GM19372 (cell line): ENCODE measurements around the gene FSTL4.

Source experiments
- ATAC-seq: cut with Tn5 transposase; IDR thresholded peaks from one replicate; pipeline ENCODE4 v1.9.1; 2021; ENCODE audit warnings: mild to moderate bottlenecking, low read depth, moderate library complexity; ENCODE audit not compliant: unreplicated experiment

Gene FSTL4

DNA sequence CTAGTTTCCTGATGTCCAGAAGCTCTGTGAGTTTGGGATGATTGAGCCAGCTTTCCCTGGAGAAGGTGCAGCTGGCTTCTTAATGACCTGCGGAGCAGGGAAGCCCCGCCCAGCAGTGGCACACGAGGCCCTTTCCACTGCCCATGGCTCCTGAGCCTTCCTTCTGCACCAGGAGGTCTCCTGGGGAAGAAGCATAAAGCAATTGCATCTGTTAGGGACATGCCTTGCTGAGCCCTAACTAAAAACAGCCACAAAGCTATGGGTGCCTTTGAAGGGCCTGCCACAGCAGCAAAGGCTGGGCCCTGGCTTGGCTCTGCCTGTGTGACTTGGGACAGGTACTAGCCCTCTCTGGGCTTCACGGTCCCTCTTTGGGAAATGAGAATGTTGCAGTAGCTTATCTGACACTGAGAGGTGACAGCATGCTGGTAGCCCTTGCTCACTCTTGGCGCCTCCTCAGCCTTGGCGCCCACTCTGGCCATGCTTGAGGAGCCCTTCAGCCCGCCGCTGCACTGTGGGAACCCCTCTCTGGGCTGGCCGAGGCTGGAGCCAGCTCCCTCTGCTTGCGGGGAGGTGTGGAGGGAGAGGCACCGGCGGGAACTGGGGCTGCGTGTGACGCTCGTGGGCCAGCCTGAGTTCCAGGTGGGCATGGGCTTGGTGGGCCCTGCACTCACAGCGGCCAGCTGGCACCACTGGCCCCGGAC, 218.4 kb downstream of the FSTL4 start:
- no peak for ATAC-seq

DNA sequence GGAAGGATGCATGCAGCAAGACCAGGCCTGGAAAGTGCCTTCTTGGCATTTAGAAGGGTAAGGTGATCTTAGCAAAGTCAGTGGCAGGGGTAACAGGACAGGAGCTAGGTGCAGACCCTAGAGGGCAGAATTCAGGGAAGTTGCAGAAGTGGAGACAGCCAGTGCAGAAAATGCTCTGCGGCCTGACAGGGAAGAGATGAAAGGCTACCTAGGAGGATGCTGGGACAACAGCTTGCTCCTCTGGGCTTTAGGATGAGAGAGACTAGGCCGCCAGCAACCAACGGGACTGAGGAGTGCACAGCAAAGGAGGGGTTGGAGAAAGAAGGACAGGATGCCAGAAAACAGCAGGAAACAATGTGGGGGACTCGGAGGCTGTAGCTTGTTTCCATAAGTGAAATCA, 219.9 kb downstream of the FSTL4 start:
- no peak for ATAC-seq

GRCh38 chr5:133391354-133392136, 220.8 kb downstream of the FSTL4 start:
- no peak for ATAC-seq

DNA sequence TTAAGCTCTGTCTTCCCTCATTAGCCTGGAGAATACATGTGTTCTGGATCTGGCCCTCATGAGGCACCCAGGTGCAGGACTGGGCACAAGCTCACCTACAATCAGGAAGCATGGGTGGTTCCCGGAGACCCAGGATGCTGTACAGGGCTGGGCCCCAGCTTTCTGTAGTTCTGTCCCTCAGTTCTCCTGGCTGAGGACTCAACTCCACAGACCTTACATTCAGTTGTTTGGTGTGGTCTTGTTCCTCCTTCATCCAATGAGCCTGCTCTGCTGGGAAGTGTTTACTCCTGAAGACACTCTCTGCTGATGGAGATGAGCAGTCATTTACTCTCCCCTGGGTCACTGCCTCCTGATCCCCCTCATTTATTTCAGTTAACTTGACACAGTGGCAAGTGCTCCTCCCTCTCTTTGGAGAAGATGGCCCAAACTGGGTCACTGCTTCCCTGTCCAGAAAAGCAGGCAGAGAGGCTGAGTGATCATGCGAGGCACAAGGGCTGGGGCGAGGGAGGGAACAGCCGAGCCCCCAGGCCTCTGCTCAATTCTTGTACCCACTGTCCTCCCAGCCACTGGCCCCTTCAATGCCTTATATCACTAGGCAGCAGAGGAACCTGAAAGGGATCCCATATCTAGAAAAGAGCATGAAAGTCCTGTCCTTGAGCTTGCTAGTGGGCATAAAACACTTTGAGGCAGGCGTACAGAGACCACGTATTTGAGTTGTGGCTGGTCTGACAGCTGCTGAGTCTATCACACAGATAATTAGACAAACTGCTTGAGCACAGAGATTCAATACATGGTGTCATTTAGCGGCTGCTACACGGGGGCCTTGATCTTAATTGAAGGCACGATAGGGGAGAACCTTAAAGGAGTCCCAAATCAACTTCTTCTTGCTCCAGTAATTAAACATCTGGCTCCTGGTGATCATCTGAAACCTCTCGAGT, 221.7 kb downstream of the FSTL4 start:
- no peak for ATAC-seq

- no peak for ATAC-seq
These were observed 223.2 kb downstream of the FSTL4 start for GRCh38 chr5:133389066-133389590.

DNA sequence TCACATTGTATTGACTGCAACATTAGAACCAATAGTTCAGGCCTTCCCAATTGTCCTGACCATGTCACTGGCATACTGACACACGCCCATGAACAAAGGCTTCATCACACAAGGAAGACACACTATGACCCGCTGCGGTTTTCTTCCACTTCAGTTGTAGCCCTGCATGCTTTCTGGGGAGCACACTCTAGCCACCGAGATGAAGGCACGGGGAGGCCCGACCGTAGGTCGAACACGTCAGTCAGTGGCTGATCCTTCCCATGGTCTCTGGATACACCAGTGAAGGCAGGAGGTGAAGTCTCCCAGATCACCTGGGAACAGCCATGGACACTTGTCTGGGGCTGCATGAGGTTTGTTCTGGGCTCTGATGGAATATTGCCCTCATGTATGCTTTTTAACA, 224.7 kb downstream of the FSTL4 start:
- no peak for ATAC-seq

- no peak for ATAC-seq
These were observed 225.2 kb downstream of the FSTL4 start for GRCh38 chr5:133387091-133387490.

DNA sequence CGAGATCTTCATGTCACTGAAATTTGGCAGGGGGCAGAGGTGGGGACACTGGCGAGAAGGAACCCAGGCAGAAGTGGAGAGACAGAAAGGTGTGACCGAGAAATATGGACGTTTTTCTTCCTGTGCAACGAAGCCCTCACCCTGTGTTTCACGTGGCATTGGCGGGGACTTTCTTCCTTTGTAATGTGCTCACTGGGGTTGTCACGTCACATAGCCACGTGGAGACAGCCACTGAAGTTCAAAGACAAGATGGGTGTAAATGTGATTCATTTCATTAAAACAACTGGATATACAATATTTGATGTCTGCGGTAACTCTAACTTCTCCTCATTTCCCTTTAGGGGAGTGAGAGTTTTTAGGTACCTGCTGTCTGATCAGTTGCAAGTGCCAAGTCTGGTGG, 225.7 kb downstream of the FSTL4 start:
- ATAC-seq, result no peak

DNA sequence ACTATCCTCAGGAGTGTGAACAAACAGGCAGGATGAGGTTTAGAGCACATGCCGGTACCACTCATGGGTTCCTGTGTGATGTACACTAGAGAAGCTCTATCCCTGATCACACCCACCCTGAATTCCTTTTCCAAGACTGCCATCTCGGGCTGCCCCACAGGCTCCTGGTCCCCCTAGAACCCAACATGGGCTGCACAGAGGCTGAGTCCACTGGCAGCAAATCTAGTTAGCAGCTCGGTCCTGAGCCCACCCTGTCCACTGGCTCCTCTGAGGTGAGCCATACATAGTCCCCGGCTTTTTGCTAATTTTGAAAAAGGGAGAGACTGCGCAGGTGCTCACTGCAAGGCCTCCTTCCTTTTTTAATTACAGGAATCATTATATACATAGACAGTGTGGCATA, 227.0 kb downstream of the FSTL4 start:
- ATAC-seq, result no peak

DNA sequence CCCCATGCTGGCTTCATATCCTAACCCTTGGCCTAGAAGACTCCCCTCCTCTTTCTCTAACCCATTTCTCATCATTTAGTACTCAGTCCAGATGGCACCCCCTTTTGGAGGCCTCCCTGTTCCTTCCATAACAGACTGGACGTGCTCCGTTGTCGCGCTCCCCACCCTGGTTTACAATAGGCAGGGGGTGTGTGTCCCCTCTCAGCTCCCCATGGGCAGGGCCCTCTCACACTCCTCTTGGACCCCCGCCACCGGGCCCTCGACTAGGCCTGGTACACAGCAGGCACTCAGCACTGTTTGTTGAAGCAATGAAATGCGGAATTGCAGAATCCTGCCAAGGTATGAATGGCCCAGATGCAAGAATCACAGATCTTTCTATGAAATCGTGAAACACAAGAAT, 227.4 kb downstream of the FSTL4 start:
- ATAC-seq, result no peak

- no peak for ATAC-seq
These were observed 228.1 kb downstream of the FSTL4 start for GRCh38 chr5:133384120-133384855.

DNA sequence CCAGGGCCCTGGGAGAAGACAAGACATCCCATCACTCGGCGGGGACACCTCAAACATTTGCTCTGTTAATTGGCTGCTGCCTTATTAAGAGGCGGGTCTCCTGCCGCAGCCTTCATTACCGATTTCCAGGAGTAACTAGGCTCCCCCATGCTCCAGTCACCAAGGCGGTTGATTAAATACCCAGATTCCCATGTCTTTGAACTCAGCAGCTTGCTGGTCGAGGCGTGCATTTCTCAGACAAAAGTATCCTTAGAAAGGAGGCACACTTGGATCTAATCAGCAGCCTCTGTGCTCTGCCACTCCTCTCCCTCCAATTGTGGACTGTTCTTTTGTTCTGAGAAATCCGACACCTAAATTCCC, 228.8 kb downstream of the FSTL4 start:
- ATAC-seq, result no peak

- ATAC-seq, result no peak
These were observed 229.4 kb downstream of the FSTL4 start for GRCh38 chr5:133382661-133383579.

DNA sequence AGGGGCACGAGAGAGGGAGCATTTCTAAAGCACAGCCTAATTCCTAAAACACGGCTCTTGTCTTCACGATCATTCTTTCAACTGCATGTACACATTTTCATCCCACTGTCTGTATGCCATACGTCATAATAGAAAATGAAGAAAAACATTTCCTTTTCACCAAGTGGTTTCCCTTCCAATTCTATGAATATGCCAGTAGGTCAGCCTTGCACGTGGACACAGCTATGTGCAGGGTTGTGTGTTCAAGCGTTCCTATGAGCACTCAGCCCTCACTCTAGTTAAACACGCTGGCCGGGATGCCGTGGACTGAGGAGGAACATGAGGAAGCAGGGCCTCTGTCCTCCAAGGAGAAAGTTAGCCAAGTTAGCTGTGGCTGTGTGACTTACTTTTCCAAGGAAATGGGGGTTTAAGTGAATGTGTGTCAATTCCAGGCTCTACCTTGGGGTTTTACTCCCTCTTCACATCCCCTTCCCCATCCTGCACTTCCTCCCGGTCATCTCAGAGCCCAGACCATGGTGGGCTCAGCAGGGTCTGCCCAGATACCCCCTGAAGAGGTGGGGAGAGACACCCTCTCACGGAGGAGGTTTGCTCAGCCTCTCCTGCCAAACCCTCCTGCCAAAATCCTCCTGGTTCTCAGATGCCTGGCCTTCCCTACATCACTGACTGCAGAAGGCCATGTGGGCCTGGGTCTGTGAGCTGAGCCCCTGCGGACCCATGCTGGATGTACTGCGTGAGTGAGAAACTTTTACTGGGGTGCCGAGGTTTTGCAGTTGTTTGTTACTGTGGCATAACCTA, 230.6 kb downstream of the FSTL4 start:
- ATAC-seq, result no peak

- ATAC-seq, result no peak
These were observed 231.3 kb downstream of the FSTL4 start for GRCh38 chr5:133381041-133381440.

GRCh38 chr5:133377736-133378135, 234.6 kb downstream of the FSTL4 start:
- no peak for ATAC-seq

DNA sequence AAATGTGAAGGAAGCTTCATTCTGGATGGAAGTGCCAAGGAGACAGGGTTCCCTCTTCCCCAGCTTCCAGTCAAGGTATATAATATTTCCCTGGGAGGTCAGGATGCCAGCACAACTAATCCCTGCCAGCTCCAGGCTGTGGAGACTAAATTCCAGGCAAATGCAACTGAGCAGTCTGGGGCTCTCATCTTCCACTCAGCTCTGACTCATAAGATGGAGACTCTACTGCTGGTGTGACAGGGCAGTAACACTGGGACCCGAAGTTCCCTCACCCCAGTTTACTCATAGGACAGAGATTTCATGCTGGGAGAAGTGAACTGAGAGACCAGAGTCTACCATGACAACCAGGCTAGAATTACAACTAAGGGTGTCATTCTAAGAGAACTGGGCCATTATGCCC, 235.4 kb downstream of the FSTL4 start:
- ATAC-seq, result no peak

DNA sequence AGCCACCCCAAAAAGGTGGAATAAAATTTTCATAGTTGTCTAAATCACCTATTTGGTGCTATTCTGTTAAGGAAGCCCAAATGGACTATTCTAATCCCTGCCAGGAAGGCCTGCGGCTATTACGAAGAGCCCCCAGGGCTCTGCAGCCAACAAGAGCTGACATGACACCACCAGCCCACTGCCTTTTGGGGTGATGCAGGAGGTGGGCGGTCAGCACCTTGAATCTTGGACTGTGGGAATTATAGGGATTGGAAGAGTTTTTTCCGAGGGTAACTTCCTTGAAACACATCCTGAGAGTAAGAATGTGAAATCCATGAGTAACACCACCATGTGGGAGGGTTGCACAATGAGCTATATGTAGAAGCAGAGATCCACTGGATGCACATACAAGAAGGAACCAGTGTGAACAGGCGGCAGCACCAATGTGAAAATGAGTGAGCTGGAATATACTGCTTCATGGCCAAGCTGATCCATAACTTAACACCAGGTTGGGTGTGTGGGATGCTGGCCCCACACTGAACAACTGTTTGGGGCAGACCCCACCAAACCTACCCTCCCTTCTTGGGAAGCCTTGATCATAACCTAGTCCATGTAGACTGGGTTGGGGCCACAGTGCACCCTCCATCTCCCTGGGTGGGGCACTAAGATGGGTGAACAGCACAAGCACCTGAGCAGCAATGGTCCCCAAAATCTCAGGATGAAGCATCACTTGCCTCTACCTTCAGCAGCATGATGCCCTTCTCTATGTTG, 239.0 kb downstream of the FSTL4 start:
- ATAC-seq, result no peak
